Neural cell (in vitro differentiated cells): Measurements from ENCODE around the gene TSPEAR.

Experiments used
- CTCF ChIP-seq: fragments of 450-650 bp; IDR thresholded peaks from 2 replicates; pipeline ENCODE4 v1.5.1; 2014; ENCODE audit warnings: antibody characterized with exemption, mild to moderate bottlenecking, moderate library complexity; ENCODE audit not compliant: poor library complexity, severe bottlenecking
- EP300 ChIP-seq: fragments of 450-650 bp; conservative IDR thresholded peaks from 2 replicates; pipeline ENCODE4 v1.6.1; 2014; ENCODE audit warnings: antibody characterized with exemption, mild to moderate bottlenecking, moderate library complexity; ENCODE audit not compliant: poor library complexity, severe bottlenecking
- EZH2 ChIP-seq: fragments of 200-600, 300-800 bp; shearing (Covaris generic), sonication (generic); IDR thresholded peaks from 2 replicates; pipeline ENCODE4 v1.6.1; 2014; ENCODE audit warnings: antibody characterized with exemption, low read length, borderline replicate concordance, mild to moderate bottlenecking; ENCODE audit not compliant: insufficient read depth, poor library complexity, severe bottlenecking
- MXI1 ChIP-seq: fragments of 450-650 bp; conservative IDR thresholded peaks from 2 replicates; pipeline ENCODE4 v1.6.1; 2014; ENCODE audit warnings: antibody characterized with exemption, mild to moderate bottlenecking; ENCODE audit not compliant: poor library complexity, severe bottlenecking
- POLR2AphosphoS5 ChIP-seq: IDR thresholded peaks from 2 replicates; pipeline ENCODE4 v1.6.1; 2012
- SMC3 ChIP-seq: fragments of 450-650 bp; conservative IDR thresholded peaks from 2 replicates; pipeline ENCODE4 v1.6.1; 2014; ENCODE audit warnings: antibody characterized with exemption, mild to moderate bottlenecking, moderate library complexity; ENCODE audit not compliant: poor library complexity
- TAF1 ChIP-seq: IDR thresholded peaks from 2 replicates; pipeline ENCODE4 v1.6.1; 2012; ENCODE audit warnings: low read depth
- TF ChIP-seq, protein P1 (sequence below): IDR thresholded peaks from 2 replicates; pipeline ENCODE4 v1.6.1; 2012; ENCODE audit warnings: borderline replicate concordance

GRCh38 chr21:44448651-44449131 lies 262.7 kb downstream of the TSPEAR start:
- no peak for TF ChIP-seq CTCF
- TF ChIP-seq POLR2AphosphoS5 = no peak
- TF ChIP-seq EZH2 = no peak
- TF ChIP-seq TAF1 = no peak
- TF ChIP-seq, protein P1, sequence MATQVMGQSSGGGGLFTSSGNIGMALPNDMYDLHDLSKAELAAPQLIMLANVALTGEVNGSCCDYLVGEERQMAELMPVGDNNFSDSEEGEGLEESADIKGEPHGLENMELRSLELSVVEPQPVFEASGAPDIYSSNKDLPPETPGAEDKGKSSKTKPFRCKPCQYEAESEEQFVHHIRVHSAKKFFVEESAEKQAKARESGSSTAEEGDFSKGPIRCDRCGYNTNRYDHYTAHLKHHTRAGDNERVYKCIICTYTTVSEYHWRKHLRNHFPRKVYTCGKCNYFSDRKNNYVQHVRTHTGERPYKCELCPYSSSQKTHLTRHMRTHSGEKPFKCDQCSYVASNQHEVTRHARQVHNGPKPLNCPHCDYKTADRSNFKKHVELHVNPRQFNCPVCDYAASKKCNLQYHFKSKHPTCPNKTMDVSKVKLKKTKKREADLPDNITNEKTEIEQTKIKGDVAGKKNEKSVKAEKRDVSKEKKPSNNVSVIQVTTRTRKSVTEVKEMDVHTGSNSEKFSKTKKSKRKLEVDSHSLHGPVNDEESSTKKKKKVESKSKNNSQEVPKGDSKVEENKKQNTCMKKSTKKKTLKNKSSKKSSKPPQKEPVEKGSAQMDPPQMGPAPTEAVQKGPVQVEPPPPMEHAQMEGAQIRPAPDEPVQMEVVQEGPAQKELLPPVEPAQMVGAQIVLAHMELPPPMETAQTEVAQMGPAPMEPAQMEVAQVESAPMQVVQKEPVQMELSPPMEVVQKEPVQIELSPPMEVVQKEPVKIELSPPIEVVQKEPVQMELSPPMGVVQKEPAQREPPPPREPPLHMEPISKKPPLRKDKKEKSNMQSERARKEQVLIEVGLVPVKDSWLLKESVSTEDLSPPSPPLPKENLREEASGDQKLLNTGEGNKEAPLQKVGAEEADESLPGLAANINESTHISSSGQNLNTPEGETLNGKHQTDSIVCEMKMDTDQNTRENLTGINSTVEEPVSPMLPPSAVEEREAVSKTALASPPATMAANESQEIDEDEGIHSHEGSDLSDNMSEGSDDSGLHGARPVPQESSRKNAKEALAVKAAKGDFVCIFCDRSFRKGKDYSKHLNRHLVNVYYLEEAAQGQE = no peak
- no peak for TF ChIP-seq MXI1
- no peak for TF ChIP-seq EP300
- TF ChIP-seq SMC3 = no peak
